Activated CD8-positive, alpha-beta memory T cell treated with anti-CD3 and anti-CD28 coated beads, Interleukin-2, amount 50 U/mL, for 4 hours (primary cell): ENCODE data around the gene UBAC2.
"Not testable (repeated sequence)": the region's sequence is repeated elsewhere in the genome, so short reads cannot be mapped to it uniquely, and the experiment has no call there.

Experiments used
- DNase-seq: peaks from one replicate; pipeline ENCODE4 v3.0.0-alpha.2; 2020

UBAC2 gene

DNA sequence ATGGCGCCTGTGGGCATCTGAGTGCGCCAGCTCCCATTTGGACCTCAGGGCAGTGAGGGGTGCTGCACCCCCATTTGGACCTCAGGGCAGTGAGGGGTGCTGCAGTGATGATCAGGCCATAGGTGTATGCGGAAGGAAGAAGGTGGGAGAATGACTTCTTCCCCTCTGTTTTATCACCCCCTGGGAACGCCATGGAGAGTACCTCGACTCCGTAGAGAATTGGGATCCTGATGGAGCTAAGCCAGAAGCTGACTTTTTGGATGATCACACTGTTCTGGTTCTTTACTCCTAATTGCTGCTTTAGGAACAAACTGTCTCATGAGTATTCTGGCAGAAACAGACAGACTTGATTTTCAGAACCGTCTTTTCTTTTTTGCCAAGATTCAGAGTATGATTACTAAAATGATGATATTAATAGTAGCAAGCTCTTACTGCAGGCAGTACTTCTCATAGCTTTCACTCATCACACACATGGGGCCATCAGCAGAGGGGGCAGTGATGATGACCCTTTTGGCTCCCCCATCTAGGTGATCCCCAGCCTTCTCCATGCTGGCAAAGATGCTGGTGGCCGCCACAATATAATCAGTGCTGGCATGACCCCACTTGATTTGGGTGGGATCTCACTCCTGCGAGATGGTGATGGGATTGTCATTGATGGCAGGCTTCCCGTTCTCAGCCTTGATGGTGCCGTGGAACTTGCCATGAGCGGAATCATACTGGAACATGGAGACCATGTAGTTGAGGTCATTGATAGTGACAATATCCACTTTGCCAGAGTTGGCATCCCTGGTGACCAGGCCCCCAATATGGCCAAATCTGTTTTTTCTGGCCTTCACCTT, 10.3 kb upstream of the UBAC2 start:
- DNase-seq = no peak

GRCh38 chr13:99191336-99191899, 9.2 kb upstream of the UBAC2 start:
- DNase-seq = no peak

GRCh38 chr13:99191900-99192399, 8.7 kb upstream of the UBAC2 start:
- no peak for DNase-seq

DNA sequence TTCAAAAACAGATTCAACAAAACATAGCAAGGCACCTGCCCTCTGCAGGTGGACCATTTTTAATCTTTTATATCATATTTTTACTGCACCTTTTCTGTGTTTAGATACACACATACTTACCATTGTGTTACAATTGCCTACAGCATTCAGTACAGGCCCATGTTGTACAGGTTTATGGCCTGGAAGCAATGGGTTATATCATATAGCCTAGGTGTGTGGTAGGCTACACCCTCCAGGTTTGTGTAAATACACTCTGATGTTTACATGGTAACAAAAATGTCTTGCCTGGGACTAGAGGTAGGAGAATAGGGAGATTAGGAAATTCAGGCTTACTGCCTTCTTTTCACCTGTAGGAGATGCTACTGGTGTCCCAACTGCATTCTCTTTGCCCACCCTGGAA, 8.2 kb upstream of the UBAC2 start:
- DNase-seq = no peak

DNA sequence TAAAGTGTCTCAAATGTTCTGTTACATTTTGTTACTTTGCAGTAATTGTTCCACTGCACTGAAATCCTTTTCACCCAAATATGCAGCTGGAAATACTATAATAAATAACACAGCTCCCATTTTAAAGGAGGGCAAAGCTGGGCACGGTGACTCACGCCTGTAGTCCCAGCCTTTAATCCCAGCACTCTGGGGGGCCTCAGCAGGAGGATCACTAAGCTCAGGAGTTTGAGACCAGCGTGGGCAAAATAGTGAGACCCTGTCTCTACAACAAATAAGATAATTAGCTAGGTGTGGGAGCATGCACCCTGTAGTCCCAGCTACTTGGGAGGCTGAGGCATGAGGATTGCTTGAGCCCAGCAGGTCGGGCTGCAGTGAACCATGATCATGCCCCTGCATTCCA, 7.5 kb upstream of the UBAC2 start:
- no peak for DNase-seq

DNA sequence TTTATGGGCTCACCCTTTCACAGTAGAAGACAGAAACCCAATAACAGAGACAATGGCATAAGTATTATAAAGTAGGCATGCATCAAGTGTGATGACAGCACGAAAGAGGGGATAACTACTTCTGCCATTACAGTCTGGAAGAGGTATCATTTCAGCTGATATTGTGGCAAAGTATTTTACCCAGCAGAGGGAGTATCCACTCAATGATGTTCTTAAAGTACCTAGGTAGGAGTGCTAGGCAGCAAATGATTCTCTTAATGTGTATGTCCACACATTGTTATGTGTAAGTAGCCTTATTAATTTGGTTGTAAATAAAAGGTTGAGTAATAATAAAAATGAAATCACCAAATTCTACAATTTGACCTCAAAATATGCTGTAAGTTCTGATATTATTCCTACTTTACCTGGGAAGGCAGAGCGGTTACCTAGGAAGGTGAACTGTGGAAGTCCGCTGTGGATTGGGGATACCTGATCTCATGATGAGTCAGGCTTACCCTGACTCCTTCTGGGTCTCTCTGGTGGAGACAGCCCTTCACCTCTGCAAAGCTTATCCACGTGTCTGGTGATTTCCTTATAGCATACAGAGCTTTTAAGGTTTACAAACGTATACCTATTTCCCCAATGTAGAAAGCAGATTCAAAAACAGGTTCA, 4.1 kb upstream of the UBAC2 start:
- no peak for DNase-seq

DNA sequence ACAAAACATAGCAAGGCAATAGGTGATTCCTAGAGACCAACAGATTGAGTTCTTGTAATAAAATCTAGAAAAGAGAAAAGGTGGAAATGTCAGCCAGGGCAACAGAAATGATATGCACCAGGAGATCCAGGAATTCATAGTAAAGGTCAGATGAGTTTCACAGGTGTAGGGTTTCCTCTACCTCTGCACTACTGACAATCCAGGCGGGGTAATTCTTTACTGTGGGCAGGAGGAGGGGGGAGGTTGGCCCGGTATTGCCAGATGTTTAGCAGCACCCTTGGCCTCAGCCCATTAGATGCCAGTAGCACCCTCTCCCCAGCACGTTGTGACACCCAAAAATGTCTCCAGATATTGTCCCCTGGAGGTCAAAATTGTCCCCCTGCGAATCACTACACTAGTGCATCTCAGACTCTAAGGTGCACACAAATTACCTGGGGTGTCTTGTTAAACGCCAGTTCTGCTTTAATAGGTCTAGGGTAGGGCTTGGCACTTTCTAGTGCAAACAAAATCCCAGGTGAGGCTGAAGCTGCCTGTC, 3.5 kb upstream of the UBAC2 start:
- DNase-seq = no peak

DNA sequence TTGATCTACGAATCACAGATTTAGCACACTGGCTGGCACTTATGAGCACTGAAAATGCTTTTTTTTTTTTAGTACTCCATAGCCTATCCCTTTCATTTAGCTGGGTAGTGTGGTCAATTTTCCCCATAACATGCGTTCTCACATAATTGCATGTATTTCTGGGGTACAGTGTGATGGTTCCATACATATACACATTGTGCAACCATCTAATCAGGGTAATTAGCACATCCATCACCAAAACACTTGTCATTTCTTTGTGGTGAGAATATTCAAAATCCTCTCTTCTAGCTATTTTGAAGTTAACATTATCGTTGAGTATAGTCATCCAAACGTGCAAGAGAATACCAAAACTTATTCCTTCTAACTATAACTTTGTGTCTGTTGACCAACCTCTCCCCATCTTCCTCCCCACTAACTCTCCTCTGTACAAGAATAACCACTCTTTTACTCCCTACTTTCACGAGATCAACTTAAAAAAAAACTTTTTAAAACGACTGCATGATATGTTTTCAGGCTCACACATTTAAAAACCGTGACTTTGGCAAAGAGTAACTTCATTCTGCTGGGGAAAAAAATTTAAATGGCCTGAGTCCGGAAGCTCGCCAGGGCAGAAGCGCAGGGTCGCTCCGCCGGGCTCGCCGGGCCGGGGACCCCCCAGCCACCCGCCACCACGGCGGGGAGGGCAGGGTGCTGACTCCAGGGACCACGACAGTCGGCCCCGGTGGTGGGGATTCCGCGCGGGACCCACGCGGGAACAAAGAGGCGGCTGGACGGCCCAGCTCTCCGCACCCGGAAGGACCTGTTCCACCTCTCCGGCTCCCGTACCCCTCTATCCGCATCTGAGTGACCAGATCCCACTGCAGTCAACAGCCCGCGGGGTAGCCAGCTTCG, 868 bp upstream of the UBAC2 start:
- DNase-seq = no peak

GRCh38 chr13:99203601-99204579, 3.2 kb downstream of the UBAC2 start:
- DNase-seq = no peak

GRCh38 chr13:99205621-99206220, 5.1 kb downstream of the UBAC2 start:
- DNase-seq = no peak

GRCh38 chr13:99206226-99206625, 5.6 kb downstream of the UBAC2 start:
- DNase-seq = no peak

DNA sequence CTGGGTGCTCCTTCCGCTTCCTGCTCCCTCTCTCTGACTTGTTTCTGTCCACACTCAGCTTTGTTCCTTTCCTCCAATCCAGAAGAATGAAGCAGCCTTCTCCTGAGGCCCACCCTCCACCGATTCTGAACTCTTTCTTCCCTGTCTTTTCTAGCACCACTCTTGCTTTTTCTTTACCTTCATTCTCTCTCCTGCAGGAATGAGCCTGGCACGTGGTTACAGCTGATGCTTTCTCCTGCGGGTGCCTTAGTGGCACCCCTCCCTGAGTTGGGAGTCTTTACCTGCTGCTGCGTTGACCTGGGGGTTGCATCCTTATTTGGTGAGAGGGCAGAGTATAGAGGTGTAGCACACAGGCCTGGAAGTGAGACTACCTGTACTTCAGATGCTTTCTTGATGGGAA, 6.2 kb downstream of the UBAC2 start:
- DNase-seq = no peak

DNA sequence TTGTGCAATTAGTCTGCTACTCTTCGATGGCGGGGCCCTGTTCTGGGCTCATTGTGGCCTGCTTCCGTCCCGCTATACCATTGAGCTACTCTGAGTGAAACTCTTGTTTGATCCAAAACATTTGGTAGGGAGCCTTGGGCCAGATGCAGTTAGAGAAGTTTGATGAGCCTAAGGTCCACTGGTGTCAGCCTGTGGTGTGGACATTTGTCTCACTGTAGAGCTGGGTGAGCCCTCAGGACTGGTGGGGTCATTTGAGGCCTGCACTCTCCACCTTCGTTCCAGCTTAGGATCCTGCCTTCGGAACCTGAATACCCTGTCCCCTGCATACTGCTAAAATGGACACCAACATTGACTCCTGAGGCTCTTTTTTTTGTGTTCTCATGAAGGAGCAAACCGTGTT, 6.9 kb downstream of the UBAC2 start:
- DNase-seq = no peak

GRCh38 chr13:99208185-99208584, 7.5 kb downstream of the UBAC2 start:
- no peak for DNase-seq

- no peak for DNase-seq
Observed at GRCh38 chr13:99208845-99209527, 8.3 kb downstream of the UBAC2 start.

DNA sequence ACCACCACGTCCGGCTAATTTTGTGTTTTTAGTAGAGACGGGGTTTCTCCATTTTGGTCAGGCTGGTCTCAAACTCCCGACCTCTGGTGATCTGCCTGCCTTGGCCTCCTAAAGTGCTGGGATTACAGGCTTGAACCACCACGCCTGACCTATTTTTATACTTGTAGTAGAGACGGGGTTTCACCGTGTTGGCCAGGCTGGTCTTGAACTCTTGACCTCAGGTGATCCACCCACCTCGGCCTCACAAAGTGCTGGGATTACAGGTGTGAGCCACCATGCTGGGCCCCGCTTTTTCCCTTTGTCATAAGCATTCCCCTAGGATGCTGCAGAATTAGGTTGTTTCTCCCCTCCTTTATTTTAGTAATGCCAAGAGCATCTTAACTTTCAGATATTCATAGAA, 10.0 kb downstream of the UBAC2 start:
- not testable (repeated sequence) for DNase-seq

GRCh38 chr13:99211421-99212035, 10.9 kb downstream of the UBAC2 start:
- no peak for DNase-seq

DNA sequence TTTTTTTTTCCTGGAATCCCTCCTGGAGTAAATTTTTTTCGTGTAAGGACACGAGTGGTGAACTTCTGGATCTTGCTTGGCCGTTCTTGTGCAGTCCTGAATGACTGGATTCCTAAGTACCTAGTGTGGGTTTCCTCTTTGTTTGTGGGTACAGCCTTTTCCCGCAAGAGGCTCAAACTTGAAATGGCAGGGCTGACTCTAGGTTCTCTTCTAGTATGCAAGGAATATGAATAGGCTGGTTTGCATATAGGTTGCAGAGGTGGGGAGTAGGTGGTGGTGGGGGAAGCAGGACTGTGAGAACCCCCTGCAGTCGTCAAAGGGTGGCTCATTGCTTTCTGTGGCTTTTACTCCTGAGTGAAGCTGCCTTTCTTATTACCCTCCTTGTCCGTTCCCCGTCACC, 13.6 kb downstream of the UBAC2 start:
- DNase-seq = peak; percentile 53

DNA sequence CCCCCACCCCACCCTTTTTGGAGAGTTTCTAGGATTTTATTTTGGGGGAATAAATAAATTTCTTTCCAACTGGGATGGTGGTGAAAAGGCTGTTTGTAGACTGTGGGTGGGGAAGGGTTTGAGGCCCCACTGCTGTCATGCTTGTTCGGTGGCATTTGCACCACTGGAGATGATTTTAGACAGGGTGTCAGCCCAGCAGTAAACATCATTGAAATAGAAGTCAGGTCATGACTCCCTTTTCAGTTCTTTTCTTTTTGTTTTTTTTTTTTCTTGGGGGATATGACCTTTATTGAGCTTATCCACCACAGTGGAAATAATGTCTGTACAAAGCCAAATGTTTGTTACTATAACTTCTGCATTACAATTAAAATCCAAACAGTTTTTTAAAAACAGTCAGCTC, 14.1 kb downstream of the UBAC2 start:
- no peak for DNase-seq
